ENCODE measurements around the gene APCS.

The APCS gene, protein sequence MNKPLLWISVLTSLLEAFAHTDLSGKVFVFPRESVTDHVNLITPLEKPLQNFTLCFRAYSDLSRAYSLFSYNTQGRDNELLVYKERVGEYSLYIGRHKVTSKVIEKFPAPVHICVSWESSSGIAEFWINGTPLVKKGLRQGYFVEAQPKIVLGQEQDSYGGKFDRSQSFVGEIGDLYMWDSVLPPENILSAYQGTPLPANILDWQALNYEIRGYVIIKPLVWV

DNA sequence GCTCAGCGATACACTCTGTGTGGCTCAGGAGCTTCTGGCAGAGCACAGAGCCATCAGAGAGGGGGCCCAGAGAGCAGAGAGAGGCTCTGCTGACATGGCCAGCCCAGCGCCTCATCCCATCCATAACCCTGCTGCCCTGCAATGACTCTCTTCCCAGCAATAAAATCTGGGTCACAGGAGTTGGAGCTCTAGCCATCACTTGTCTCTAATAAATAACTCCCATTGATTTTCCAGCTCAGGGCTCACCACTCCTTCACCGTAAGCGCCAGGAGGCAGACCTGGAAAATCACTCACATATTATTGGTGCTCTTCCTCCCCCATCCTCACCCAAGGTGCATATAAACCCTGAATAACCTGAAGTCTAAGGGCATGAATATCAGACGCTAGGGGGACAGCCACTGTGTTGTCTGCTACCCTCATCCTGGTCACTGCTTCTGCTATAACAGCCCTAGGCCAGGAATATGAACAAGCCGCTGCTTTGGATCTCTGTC is at the start of gene APCS:
TSS of gene APCS (plus strand) at position 366 of the 491 bp plus-strand sequence. CDS start at position 462, 96 bp downstream.
- TF ChIP-seq, protein P1, sequence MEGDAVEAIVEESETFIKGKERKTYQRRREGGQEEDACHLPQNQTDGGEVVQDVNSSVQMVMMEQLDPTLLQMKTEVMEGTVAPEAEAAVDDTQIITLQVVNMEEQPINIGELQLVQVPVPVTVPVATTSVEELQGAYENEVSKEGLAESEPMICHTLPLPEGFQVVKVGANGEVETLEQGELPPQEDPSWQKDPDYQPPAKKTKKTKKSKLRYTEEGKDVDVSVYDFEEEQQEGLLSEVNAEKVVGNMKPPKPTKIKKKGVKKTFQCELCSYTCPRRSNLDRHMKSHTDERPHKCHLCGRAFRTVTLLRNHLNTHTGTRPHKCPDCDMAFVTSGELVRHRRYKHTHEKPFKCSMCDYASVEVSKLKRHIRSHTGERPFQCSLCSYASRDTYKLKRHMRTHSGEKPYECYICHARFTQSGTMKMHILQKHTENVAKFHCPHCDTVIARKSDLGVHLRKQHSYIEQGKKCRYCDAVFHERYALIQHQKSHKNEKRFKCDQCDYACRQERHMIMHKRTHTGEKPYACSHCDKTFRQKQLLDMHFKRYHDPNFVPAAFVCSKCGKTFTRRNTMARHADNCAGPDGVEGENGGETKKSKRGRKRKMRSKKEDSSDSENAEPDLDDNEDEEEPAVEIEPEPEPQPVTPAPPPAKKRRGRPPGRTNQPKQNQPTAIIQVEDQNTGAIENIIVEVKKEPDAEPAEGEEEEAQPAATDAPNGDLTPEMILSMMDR (IDR thresholded peaks at IDR 0.05), result no peak

DNA sequence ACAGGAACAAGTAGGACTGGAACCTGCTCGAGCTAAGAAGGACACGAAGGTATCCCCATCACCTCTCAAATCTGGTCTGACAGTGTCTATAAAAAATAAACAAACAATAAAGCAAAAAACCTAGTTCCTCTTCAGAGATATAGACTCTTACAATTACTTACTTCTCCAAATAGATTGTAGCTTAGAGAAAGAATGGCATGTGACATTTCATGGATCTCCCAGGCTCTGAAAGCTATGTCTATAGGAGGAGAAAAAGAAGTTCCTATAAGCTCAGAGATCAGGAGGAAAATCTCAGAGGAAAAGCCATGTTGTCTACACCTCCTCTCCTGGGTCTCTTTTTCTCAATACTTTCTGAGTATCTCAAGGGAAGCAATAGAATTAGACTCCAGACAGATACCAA is 39.5 kb upstream of the APCS start:
- TF ChIP-seq, protein P1 (IDR thresholded peaks at IDR 0.05), result no peak

DNA sequence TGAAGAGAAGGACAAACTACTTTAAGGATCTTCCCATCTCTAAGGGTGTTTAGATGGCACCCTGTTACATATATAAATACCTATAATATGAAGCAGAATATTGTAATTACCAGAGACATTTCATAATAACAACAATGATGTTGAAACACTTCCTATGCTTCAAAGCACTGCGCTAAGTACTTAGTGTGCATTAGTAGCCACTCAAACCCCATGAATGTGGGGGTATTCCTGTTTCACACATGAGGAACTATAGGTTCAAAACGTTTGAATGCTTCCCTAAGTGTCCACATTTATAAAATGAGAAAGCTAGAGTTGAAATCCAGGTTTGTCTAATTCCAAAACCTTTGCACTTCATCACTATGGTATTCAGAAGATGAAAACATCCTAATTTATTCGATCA is 33.4 kb upstream of the APCS start:
- TF ChIP-seq, protein P1 (IDR thresholded peaks at IDR 0.05), result no peak

DNA sequence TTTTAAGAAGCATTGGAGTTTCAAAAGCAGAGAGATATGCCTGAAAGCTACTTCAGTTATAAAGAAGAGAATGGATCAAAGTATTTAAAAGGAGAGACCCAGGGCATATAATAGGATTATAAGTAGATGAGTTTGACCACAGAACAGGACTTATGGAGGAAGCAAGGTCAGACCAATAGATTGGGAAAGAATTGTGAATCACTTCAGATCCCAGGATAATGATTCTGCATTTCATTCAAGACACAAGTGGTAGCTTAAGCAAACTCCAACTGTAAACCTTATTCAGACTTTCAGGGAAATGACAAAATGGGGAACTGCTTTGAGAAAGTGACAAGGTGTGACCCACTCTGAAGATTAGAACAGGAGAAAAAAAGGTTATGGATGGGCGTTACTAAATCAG is 32.9 kb upstream of the APCS start:
- TF ChIP-seq, protein P1 (IDR thresholded peaks at IDR 0.05), result no peak

DNA sequence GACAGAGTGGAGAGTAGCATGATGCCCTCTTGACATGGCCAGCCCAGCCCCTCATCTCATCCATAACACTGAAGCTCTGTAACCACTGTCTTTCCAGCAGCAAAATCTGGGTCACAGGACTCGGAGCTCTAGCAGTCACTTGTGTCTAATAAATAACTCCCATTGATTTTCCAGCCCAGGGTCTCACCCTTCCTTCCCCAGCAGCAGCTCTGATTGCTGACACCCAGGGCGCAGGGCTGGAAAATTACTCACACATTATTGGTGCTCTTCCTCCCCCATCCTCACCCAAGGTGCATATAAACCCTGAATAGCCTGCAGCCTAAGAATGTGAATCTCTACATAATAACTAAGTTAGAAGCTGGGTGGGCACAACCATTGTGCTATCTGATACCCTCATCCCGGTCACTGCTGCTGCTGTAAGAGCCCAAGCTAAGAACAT is 30.7 kb upstream of the APCS start:
- TF ChIP-seq, protein P1 (IDR thresholded peaks at IDR 0.05), result no peak

DNA sequence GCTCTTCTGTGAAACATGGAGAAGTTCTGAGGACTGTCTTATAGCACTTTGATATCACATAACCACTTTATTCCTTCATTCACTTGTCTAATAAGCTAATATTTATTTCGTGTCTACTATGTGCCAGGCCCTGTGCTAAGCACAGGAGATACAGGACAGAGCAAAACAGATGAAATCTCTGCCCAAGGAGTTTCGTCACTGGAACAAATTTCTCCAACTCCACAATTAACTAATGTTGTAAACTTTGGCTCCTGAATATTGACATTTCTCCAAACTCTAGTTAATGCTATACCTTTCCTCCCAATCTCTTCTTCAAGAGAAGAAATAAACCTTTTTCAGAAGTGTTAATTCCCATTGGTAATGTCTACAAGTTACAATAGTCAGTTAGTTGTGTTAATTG is 27.0 kb upstream of the APCS start:
- TF ChIP-seq, protein P1 (IDR thresholded peaks at IDR 0.05), result no peak

DNA sequence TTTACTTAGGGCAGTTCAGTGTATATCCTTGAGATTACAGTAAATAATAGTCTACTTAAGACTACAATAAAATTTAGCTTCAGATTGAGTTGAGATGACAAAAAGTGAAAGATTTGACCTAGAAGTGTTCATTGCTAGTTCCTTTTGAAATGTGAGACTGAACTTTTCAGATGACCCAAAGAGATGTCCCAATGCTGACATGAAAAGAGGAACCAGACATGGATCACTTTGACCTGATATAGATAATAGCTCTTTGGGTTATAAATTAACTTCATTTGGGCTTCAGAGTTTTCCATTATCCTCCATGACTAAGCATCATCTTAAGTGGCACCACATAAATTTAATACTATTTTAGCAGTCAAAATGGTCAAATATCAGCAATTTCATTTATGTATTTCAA is 26.1 kb upstream of the APCS start:
- TF ChIP-seq, protein P1 (IDR thresholded peaks at IDR 0.05), result no peak

DNA sequence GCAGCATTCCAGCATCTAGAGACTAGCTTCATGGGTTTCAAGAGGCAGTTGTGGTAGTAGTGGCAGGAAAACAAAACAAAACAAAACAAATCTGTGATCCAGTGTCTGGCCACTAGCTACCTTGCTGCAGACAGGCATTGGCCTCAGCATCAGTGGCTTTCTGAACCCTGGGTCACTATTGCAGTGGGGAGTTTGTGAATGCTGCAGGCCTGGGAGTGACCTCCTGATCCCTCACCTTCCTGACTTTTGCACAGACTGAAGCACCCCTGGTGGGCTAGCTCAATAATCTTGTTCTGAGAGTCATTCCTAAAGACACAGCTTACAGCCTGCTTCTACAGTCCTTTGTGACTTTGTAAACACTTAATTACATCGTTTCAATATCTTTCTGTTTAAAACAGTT is 24.9 kb upstream of the APCS start:
- TF ChIP-seq, protein P1 (IDR thresholded peaks at IDR 0.05), result no peak

Data from LNCAP (cell line).